HG03135 (cell line): Measurements from ENCODE around the gene CDC14A.
A peak's percentile ranks its signal among the peaks of the same experiment; 100 is the strongest.
"Not testable (repeated sequence)": the region's sequence is repeated elsewhere in the genome, so short reads cannot be mapped to it uniquely, and the experiment has no call there.

ENCODE experiments used
- ATAC-seq: cut with Tn5 transposase; IDR thresholded peaks from one replicate; pipeline ENCODE4 v1.9.1; 2021; ENCODE audit warnings: mild to moderate bottlenecking, moderate library complexity; ENCODE audit not compliant: unreplicated experiment

Gene CDC14A

DNA sequence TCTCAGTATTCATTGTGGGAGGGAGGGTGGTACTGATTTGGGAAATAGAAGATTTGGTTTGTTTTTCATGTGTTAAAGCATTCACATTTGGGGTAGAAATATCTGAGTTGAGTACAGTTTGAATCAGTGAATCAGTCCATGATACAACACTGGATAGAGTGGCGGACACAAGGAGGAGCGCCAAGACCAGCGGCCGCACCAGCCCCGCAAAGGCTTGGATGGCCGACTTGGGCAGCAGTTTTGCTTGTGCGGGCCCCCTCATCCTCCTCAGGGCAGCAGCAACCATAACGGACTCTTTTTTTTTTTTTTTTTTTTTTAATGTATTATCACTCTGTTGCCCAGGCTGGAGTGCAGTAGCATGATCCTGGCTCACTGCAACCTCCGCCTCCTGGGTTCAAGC lies 20.0 kb upstream of the CDC14A start:
- ATAC-seq, result no peak

DNA sequence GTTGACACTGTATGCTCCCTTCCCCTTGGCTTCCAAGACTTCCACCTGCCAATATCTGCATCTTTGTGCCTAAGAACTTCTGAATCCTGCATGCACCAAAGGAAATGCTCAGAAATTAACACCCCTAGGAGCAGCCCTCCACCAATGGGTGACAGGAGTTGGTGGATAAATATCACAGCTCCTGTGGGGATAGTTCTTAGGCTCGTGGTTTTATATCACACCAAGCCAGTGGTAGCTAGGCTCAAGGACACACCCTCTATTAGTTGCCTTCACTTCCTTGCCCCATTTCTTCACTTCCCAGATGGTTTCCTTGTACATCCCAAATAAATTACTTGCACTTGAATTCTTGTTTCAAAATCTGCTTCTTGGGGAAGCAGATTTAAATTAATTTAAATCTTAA lies 16.9 kb upstream of the CDC14A start:
- ATAC-seq, result no peak

DNA sequence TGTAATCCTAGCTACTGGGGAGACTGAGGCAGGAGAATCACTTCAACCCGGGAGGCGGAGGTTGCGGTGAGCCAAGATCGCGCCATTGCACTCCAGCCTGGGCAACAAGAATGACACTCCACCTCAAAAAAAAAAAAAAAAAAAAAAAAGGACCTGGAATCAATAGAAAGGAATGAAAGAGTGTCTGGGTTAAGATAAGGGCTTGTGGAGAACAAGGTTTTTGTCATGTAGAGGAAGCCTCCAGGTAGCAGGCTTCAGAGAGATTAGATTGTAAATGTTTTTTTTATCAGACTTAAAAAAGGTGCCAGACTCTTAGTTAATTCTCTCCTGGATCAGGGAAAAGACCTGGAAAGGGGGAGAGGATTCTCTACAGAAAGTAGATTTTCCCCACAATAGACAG lies 14.4 kb upstream of the CDC14A start:
- ATAC-seq, result not testable (repeated sequence)

DNA sequence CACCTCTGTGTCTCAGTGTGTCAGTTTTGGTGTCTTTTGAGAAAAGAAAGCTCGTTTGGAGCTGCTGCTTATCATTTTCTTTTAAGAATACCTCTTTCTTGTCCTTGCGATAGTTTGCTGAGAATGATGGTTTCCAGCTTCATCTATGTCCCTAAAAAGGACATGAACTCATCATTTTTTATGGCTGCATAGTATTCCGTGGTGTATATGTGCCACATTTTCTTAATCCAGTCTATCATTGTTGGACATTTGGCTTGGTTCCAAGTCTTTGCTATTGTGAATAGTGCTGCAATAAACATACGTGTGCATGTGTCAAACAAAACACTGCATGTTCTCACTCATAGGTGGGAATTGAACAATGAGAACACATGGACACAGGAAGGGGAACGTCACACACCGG lies 12.6 kb upstream of the CDC14A start:
- ATAC-seq, result not testable (repeated sequence)

DNA sequence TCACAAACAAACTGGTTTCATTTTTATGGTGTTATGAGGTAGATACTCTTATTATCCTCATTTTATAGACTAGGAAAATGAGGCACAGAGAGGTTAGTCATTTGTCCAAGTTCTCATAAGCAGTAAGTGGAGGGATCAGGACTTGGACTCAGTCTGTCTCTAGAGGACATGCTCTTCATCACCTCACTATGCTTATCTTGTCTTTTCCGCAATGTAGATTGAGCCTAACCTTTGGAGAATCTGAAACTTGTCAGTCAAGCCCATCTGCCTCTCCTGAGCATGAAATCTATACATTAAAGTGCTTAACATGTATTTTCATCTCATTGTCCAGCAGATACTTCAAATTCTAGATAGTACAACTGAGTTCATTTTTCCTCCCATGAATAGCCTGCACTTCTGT lies 11.8 kb upstream of the CDC14A start:
- no peak for ATAC-seq

DNA sequence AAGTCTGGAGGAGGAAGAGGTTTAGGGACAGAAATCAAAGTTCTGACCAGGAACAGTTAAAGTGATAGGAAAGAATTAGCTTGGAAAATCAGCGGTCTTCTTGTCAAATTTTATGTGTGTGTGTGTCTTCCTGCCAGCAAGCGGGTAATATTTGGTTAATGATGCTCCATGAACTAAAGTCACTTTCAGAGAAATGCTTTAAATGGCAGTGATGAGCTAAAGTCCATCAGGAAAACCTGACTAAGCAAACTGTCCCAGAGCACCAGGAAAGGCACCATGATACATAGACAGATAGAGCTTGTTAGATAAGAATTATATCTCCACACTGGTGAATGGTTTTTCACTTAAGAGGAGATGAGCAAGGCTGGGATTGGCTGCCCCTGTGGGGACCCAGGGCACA lies 10.0 kb upstream of the CDC14A start:
- ATAC-seq, result no peak

DNA sequence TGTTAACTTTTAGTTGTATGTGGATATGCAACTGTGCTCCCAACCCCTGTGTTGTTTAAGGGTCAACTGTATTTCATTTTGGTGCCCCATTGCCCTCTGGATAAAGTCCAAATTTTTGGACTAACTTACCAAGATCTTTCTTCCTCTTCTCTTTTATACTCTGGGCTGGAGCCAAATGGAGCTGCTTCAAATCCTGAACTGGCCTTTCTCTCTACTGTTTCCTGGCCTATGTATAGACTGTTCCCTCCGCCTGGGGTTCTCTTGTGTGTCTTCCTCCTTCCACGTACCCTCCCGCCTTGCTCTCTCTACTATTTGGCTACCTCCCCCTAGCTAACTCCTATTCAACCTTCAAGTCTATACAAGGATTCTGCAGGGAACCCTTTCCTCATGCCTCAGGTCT lies 8.4 kb upstream of the CDC14A start:
- no peak for ATAC-seq

DNA sequence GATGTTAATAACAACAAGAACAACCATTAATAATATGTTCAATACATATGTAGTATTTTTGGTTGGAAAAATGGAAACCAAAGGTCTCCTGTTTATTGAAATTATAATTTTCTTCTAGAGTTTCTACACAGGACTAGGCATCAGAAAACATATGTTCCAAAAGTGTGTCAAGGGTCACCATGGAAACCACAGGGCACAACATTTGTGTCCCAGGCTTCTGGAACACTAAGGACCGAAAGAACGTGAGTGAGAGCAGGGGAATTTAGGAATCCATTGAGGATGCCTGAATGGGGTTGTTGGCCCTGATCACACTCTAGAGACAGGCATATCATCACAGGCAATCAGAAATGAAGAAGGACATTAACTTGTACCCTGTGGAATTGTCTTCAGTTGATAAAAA lies 7.5 kb upstream of the CDC14A start:
- no peak for ATAC-seq

DNA sequence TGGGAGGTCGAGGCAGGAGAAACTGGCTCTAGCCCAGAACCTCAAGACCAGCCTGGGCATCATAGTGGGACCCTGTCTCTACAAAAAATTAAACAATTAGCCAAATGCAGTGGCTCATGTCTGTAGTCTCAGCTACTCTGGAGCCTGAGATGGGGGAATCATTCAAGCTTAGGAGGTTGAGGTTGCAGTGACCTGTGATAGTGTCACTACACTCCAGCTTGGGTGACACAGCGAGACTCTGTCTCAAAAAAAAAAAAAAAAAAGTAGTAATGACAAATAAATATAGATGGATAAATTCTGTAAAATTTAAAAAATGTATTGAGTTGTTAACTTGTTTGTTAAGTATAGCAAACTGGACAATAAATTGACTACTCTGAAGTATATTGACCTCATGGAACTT lies 5.9 kb upstream of the CDC14A start:
- no peak for ATAC-seq

DNA sequence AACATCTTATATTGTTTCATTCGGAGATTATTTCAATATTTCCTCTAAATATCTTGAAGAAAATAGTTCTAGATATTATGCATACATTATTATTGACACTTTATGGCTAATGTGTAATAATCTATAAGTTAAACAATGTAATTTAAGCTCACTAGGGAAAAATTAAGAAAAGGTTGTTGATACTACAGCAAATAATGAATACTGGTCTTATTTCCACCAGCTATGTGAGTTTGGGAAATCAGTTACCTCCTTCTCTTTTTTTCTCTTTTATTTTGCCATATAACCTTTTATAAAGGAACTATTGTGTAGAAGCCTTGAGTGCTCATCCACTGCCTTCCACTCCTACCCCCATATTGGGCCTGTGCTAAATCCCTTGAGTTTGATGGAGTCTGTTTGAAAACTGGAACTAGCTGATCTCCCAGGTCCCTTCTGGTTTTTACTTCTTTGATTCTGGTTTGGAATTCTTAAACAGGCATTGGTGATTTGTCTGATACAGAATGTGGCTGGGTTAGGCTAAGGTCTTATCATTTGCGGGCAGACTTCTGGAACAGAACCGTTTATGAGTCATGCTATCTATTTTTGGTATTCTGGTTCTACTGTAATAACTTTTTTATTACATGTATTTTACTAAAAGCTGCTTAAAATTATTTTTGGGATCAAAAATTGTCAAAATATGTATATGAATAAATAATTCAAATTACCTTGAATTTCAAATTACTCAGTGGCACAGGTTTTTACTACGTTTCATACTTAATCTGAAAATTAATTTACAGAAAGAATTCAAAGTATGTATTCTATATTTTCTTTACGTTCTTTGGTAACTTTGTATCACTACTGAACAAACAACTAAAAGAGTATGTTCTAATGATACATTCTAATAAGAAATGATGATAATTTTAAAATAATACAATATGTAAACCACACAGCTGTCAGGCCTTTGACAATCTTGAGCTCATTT lies 5.0 kb upstream of the CDC14A start:
- no peak for ATAC-seq

DNA sequence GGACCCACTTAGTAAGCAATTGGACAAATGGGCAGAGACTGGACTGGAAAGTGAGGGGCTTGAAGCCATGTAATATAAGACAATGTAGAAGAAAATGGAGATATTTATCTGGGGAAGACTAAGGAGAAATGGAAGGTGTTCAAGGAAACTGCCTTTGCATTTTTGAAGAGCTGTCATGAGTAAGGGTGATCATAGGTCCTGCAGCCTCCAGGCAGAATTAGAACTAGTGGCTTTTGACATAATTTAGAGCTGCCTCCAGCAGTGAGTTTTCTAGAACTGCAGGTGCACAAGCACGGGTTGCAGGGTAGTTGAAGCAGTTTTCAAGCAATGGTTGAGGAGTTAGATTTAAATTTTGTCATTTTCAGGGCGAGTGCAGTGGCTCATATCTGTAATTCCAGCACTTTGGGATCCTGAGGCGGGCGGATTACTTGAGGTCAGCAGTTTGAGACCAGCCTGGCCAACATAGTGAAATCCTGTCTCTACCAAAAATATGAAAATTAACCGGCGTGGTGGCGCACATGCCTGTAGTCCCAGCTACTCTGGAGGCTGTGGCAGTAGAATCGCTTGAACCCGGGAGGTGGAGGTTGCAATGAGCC lies 3.7 kb upstream of the CDC14A start:
- no peak for ATAC-seq

DNA sequence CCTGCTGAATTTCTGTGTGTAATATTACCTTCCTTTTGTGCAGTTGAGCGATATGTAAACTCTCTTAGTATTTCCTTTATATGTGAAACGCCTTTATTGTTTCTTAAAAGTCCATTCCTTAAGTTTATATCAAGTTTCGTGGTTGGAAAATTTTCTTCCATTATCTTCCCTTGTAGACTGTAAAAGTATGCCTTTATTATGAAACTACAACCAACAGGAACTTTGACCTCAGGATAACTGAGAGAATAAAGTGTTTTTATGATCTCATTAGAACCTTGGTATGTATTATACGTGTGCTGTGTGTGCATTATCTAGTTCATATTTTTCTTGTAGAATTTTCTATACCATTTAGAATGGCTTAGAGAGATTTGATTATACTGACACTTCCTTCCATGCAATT lies 3.1 kb upstream of the CDC14A start:
- ATAC-seq, result no peak

DNA sequence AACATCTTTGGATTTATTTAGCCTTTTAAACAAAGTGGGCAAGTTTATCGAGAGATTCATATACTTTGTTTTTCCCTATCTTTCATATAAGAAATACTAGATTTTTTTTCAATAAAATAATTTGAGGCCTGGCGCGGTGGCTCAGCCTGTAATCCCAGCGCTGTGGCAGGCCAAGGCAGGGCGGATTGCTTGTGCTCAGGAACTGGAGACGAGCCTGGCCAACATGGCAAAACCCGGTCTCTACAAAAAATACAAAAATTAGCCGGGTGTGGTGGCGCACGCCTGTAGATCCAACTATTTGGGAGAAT lies 1.6 kb upstream of the CDC14A start:
- no peak for ATAC-seq

DNA sequence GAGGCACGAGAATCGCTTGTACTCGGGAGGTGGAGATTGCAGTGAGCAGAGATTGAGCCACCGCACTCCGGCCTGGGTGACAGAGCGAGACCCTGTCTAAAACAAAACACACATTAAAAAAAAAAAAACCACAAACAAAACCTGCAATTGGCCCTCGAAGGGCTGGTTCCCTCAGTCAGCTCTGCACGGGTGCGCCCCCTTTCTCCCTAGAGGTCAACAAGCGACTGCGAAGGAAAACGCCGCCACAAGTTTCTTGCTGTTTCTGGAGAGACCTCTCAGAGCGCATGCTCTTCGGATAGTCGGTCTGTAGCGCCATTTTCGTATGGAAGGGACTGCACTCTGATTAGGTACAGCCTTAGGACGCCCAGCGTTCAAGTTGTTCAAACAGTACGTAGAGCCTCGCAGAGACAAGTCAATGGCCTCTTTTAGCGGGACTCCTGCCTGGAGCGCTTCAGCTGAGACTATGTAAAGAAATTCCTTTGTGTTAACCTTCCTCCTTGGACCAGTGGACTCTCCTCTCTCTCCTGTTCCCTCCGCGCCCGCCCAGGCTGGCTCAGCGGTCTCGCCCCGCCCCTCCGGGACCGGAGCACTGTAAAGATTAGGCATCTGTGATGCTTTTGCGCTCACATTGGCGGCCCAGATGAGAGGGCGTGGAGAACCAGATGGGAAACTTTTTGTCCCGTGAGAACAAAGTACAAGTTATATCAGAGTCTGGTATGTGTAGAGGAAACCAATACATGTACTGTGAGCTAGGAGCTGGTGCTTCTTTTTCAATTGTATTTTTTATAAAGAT lies 1.0 kb upstream of the CDC14A start:
- ATAC-seq, result peak; percentile 56

DNA sequence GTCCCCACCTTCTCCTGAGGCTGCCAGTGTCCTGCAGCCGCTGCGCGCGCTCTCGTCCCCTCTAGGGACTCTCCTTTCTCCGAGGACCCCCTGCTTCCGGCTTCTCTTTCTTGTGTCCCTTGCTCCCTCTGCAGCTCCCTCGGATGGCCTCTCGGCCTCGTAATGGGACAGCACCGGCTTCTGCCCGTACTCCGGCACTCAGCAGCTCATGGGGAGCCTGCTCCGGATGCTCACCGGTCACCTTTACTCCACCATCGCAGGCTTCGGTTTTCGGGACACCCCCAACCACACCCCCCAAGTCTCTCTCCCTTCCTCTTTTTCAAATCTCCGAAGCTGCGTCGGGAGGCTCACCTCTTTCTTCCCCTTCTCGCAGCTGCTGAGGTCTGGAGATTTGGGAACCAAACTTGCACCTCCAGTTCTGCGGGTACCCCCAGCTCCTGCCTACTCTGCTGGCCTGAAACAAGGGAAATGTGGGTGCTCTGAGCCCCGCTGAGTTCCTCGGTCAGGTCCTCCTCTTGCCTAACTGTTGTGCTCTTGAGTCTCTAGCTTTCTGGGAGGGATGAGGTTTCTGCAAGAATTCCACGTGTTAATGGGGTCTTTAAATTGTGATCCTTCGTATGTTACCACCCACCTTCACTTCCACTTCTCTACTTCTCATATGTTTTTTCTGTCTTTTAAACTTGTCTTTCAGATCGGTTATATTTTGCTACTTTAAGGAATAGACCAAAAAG lies 930 bp downstream of the CDC14A start:
- ATAC-seq, result peak; percentile 14

DNA sequence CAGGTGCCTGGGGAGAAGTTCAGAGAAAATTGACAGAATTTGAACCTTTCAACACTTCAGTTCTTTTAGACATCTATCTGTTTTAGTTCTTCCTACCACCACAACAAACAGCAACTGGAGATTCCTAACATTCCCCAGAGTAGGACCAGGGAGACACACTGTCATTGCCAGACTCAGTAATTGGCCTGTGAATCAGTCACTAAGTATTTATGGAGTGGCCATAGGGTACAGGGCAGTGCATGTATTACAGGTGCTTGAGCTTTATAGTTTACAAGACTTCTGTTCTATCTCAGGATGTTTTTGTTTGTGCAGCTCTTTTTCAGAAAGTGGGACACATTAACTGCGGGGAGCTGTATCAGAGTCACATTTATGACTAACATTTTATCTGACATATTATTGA lies 1.7 kb downstream of the CDC14A start:
- ATAC-seq, result no peak

DNA sequence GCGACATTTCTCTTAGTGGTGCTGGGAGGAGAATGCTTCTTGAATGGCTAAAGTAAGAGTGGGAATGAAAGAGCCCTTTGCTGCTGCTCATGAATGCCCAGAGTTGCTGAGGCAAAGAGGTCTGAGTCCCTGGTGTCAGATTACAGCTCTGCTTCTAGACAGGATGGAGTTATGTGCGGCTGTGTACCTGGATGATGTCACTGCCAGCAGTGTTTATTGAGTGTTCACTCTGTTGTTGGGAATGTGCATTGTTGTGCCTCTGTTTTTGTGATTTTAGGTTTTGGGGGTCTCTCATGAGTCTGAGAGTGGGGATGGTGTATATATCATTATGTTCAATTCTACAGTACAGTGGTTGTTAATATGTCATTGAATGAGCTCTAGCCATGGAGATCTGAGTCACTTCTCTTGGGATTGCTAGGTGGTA lies 2.7 kb downstream of the CDC14A start:
- no peak for ATAC-seq

DNA sequence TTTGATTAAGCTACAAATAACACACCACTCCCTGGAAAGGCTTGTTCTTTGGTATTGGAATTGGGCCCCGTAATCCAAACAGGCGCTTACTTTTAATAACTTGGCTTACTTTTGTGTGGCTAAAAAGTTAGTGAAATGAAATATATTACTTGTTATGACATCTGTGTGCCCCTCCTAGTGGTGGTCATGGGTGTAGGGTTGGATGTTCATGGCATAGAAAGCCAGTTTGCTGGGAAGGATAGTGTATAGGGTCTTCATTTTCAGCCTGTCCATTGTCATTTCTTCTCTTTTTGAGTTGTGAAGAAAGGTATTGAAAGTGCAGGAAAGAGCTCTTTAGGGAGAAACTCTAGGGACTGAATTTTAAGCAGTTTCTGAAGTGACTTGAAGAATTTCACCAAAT lies 5.9 kb downstream of the CDC14A start:
- ATAC-seq, result no peak

DNA sequence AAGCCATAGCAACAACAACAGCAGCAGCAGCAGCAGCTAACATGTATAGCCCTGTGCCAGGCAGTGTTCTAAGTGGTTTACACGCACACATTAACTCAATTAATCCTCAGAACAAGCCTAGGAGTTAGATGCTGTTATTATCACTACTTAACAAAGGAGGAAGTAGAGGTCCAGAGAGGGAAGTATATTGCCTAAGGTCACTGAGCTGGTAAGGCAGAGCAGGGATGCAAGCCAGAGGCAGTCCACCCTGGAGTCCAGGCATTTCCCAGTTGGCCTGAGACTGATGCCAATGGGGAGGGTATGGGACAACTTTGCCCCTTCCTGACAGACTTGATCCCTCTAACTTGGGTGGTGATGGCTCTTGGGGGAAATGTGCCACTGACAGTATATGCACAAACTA lies 6.8 kb downstream of the CDC14A start:
- ATAC-seq, result no peak

DNA sequence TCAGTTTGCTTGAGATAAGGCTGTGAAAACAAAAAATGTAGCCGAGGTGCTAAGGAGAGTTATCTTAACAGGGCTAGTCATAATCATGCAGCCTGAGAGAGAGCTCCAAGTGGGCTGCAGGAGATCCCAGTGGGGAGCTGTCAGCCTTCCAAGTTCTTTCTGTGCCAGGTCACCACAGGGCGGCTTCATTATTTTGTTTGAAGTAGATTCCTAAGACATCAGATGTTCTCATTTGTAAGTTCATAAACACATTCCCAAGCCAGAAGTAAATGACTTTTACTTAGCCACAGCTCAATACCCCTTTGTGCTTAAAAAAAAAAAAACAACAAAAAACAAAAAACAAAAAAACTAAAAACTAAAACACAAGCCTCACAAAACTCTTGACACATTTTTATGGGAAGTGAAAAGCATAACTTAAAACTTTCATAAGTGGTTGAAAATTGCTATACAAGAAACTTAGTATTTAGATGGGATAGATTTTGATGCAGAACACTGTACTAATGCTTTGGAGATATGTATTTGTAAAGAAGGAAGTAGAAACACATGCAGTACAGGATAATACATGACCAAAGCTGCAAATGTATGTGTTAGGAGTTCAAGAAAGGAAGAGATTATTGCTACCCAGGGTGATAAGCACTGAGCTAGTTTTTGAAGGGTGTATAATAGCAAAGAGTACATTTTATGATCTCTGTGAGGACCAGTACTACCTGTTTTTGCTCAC lies 8.6 kb downstream of the CDC14A start:
- ATAC-seq, result no peak
